Measurements from ENCODE around the gene IGF2.

DNA sequence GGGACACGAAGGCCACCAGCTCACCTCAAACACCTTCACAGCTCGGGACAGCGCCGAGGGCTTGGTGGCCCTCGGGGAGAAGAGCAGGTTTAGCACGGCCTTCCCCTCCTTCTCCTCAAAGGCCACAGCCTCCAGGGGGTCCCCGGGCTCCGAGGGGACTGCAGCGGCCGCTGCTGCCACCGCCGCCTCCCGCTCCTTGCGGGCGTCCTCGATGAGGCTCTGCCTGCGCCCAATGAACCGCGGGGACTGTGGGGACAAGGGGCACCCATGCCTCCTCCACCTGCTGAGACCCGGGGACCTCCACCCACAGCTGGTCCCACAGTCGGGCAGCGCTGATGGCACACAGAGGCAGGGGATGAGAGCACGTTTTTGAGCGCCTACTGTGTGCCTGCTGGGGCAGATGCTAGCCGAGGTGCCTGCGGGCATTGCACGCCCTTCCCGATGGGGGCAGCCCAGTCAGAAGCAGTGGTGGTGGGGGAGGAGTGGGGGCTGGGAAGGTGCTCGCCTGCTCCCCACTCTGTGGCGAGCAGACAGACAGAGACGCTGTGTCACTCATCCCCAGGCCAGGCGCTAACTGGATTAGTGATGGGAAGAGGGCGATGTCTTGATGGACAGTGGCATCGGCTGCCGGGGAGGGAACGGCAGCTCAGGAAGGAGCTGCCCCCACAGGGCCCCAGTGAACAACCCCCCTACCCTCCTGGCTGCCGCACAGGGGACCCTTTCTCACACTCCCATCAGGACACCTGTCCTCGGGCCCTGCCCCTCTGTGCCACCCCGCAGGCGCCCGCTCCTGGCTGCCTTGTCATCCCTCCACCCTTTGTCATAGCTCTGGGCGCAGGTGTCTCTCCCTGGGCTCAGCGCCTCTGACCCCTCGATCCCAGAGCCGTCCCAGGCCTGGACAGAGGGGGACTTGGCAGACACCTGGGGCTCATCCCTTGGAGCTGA lies 30.7 kb upstream of the IGF2 start:
- TF ChIP-seq EZH2 (IDR thresholded peaks at IDR 0.05) (no peak), POLR2AphosphoS5 (IDR thresholded peaks at IDR 0.05; ENCODE audit: borderline replicate concordance, low read depth, low read length) (no peak)

Data from SK-N-MC (cell line).